GM12801 (cell line): ENCODE data around the gene NOTCH4.

Experiments used
- TF ChIP-seq, protein P1 (sequence below): IDR thresholded peaks from one replicate; pipeline ENCODE4 v1.5.1; 2011; ENCODE audit warnings: control low read depth; ENCODE audit not compliant: insufficient read length; ENCODE audit errors: extremely low read depth

Gene NOTCH4

GRCh38 chr6:32202186-32202585 lies 21.7 kb downstream of the NOTCH4 start:
- TF ChIP-seq, protein P1, sequence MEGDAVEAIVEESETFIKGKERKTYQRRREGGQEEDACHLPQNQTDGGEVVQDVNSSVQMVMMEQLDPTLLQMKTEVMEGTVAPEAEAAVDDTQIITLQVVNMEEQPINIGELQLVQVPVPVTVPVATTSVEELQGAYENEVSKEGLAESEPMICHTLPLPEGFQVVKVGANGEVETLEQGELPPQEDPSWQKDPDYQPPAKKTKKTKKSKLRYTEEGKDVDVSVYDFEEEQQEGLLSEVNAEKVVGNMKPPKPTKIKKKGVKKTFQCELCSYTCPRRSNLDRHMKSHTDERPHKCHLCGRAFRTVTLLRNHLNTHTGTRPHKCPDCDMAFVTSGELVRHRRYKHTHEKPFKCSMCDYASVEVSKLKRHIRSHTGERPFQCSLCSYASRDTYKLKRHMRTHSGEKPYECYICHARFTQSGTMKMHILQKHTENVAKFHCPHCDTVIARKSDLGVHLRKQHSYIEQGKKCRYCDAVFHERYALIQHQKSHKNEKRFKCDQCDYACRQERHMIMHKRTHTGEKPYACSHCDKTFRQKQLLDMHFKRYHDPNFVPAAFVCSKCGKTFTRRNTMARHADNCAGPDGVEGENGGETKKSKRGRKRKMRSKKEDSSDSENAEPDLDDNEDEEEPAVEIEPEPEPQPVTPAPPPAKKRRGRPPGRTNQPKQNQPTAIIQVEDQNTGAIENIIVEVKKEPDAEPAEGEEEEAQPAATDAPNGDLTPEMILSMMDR: no peak

DNA sequence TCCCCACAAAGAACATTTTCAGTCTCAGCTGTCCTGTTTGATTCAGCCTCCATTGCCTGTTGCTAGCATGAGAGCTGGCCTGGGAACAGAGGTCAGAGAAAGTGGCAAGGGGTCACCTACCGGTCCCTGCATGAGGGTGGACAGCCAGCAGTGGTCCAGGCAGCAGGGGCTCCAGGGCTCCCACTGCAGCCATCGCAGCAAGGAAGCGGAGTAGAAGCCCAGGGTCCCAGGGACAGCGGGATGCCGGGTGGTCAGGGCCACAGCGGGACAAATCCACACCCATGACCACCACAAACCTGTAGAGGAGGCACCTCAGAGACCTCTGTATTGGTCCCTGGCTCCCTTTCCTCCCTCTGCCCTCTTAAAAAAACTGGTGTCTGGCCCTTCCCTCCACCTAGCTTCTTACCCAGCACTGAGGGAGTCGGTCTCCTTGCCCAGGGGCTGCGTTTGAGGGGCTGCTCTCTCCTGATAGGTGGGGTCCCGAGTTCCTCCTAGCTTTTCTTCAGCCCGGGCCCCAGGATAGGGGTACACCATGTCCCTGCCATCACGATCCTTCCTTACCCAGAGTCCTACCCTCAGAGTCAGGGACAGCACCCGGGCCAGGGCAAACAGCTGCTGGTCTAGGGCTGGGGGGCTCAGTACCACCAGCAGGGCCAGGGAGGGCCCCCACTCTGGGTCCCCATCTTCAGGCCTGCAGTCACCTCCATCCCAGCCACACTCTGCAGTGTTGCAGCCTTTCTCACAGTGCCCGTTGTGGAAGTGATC lies 23.0 kb downstream of the NOTCH4 start:
- TF ChIP-seq, protein P1: no peak

DNA sequence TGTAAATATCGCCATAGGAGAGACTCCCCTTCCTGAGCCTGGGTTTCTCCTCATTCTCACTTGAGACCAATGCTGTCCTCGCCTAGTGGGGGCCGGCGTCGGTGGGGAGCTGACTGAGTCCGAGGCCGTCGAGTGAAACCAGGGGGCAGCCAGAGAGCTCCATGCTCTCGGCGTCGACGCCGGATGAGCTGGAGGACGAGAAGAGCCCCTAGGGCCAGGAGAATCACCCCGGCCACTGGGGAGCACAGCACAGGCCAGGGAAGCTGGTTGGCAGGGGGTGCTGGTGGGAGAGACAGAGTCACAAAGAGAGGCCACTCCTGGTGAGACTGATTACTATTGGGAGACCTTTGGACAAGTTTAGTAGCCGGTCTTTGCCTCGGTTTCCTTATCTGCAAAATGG lies 25.0 kb downstream of the NOTCH4 start:
- TF ChIP-seq, protein P1: no peak

DNA sequence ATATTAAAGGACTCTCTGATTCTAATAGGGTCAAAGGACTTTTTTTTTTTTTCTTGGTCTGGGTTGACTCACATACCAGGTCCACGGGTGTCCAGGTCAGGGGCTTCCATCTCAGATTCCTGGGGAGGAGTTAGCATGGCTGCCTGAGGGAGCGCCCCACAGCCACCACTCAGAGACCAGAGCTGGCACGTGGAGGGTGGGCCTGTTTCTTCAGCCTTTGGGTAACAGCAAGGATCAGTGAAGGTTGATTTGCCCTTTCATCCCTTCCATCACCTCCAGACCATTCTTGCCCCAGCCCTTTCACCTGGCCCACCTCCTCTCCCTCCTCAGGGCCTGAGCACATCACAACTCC lies 25.5 kb downstream of the NOTCH4 start:
- TF ChIP-seq, protein P1: no peak

DNA sequence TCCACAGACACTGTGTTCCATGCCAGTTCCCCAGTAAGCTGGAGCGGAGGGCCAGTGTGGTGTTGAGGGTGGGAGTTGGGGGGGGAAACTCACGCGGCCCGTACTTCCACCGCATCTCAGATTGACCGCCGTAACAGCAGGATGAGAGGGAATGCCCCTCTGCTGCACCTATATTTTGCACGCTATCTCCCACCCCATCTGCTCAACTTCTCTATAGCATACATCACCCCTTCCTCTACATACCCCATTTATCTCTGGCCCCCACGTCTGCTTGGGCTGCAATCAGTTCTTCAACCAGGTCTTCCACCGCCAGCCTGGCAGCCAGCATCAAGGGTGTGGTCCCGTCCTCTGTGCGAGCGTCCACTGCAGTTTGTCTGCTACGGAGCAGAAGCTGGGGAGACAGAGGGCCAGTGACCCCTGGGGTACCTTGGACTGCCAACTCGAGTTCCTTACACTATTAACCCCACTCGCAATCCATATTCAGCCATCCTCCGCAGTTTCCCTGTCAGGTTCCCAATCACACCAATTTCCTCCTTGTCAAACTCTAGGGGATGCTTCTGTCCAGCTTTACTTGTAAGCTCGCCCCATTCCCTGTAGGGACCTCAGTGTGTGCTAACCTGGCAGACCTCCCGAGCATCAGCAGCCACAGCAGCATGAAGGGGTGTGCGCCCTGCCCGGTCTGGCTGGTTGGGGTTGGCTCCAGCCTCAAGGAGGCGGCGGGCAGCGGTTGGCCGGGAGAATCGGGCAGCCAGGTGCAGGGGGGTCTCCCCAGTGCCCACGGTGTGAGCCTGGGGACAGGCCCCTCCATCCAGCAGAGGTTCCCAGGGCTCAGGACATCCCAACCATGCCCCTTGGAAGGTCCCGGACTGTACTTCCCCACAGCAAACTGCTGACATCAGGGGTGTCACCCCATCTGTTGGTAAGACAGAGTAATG lies 26.9 kb downstream of the NOTCH4 start:
- TF ChIP-seq, protein P1: no peak

- TF ChIP-seq, protein P1: no peak
Measured at GRCh38 chr6:32195902-32196681, 27.8 kb downstream of the NOTCH4 start.

GRCh38 chr6:32195652-32195901 lies 28.3 kb downstream of the NOTCH4 start:
- TF ChIP-seq, protein P1: no peak
